ENCODE results near the gene PRDM16.

Gene PRDM16

GRCh38 chr1:3425486-3426215 lies 356.6 kb downstream of the PRDM16 start:
- in situ Hi-C loops (cut with HindIII; ENCODE audit: low sequenced_read_pairs): loop anchor here (10.0 kb wide), 2 partner anchors 541 to 1001 kb away; no protein-coding TSS in a partner anchor

GRCh38 chr1:3426956-3427535 lies 358.0 kb downstream of the PRDM16 start:
- in situ Hi-C loops (cut with HindIII; ENCODE audit: low sequenced_read_pairs): loop anchor here (10.0 kb wide), 2 partner anchors 542 to 1002 kb away; no protein-coding TSS in a partner anchor

- in situ Hi-C loops (cut with HindIII; ENCODE audit: low sequenced_read_pairs): loop anchor here (10.0 kb wide), 2 partner anchors 543 to 1003 kb away; no protein-coding TSS in a partner anchor
These were observed 359.0 kb downstream of the PRDM16 start for GRCh38 chr1:3427711-3428704.

- in situ Hi-C loops (cut with HindIII; ENCODE audit: low sequenced_read_pairs): loop anchor here (10.0 kb wide), 2 partner anchors 544 to 1004 kb away; no protein-coding TSS in a partner anchor
These were observed 359.9 kb downstream of the PRDM16 start for GRCh38 chr1:3428899-3429298.

- in situ Hi-C loops (cut with HindIII; ENCODE audit: low sequenced_read_pairs): loop anchor here (10.0 kb wide), 2 partner anchors 545 to 1005 kb away; no protein-coding TSS in a partner anchor
These were observed 360.3 kb downstream of the PRDM16 start for GRCh38 chr1:3429320-3429719.

GRCh38 chr1:3429766-3430165 lies 360.8 kb downstream of the PRDM16 start:
- in situ Hi-C loops (cut with HindIII; ENCODE audit: low sequenced_read_pairs): loop anchor here (10.0 kb wide), 2 partner anchors 545 to 1005 kb away; no protein-coding TSS in a partner anchor

GRCh38 chr1:3430406-3430805 lies 361.4 kb downstream of the PRDM16 start:
- in situ Hi-C loops (cut with HindIII; ENCODE audit: low sequenced_read_pairs): no loop called here

- in situ Hi-C loops (cut with HindIII; ENCODE audit: low sequenced_read_pairs): no loop called here
These were observed 361.8 kb downstream of the PRDM16 start for GRCh38 chr1:3430820-3431219.

- in situ Hi-C loops (cut with HindIII; ENCODE audit: low sequenced_read_pairs): no loop called here
These were observed 362.3 kb downstream of the PRDM16 start for GRCh38 chr1:3431266-3431665.

GRCh38 chr1:3431686-3432085 lies 362.7 kb downstream of the PRDM16 start:
- in situ Hi-C loops (cut with HindIII; ENCODE audit: low sequenced_read_pairs): no loop called here

- in situ Hi-C loops (cut with HindIII; ENCODE audit: low sequenced_read_pairs): no loop called here
These were observed 363.3 kb downstream of the PRDM16 start for GRCh38 chr1:3432306-3432705.

- in situ Hi-C loops (cut with HindIII; ENCODE audit: low sequenced_read_pairs): no loop called here
These were observed 364.1 kb downstream of the PRDM16 start for GRCh38 chr1:3433076-3433475.

- in situ Hi-C loops (cut with HindIII; ENCODE audit: low sequenced_read_pairs): no loop called here
These were observed 364.8 kb downstream of the PRDM16 start for GRCh38 chr1:3433596-3434320.

GRCh38 chr1:3434406-3435110 lies 365.6 kb downstream of the PRDM16 start:
- in situ Hi-C loops (cut with HindIII; ENCODE audit: low sequenced_read_pairs): no loop called here

GRCh38 chr1:3435666-3436065 lies 366.7 kb downstream of the PRDM16 start:
- in situ Hi-C loops (cut with HindIII; ENCODE audit: low sequenced_read_pairs): no loop called here

- in situ Hi-C loops (cut with HindIII; ENCODE audit: low sequenced_read_pairs): no loop called here
These were observed 367.4 kb downstream of the PRDM16 start for GRCh38 chr1:3436451-3436850.

GRCh38 chr1:3436901-3437300 lies 367.9 kb downstream of the PRDM16 start:
- in situ Hi-C loops (cut with HindIII; ENCODE audit: low sequenced_read_pairs): no loop called here

- in situ Hi-C loops (cut with HindIII; ENCODE audit: low sequenced_read_pairs): no loop called here
These were observed 369.7 kb downstream of the PRDM16 start for GRCh38 chr1:3438661-3439180.
